Activated gamma-delta T cell (primary cell): Measurements from ENCODE around the gene TMEM222.
"Not testable (repeated sequence)": the region's sequence is repeated elsewhere in the genome, so short reads cannot be mapped to it uniquely, and the experiment has no call there.

Experiments used
- DNase-seq: peaks from one replicate; lab custom pipeline; 2025; lab: John Stamatoyannopoulos, UW

The TMEM222 gene

GRCh38 chr1:27380766-27381733 is 59.1 kb downstream of the TMEM222 start:
- DNase-seq = no peak

GRCh38 chr1:27381969-27382762 is 60.2 kb downstream of the TMEM222 start:
- no peak for DNase-seq

- peak; percentile 24 for DNase-seq
These were observed 61.2 kb downstream of the TMEM222 start, which contains the start of gene CD164L2 for GRCh38 chr1:27383039-27383605. Gene CD164L2, minus strand, starts transcription at chr1:27383333. Its CDS starts 94 bp downstream, at chr1:27383239.

GRCh38 chr1:27383661-27384060 is 61.7 kb downstream of the TMEM222 start:
- no peak for DNase-seq

- not testable (repeated sequence) for DNase-seq
These were observed 62.8 kb downstream of the TMEM222 start for GRCh38 chr1:27384797-27385196.
